Neural progenitor cell (in vitro differentiated cells): ENCODE data around the gene FLNA. TPM values are rescaled to one million over a fixed set of nuclear protein-coding genes. Genes with fewer than 3 reads are reported as not detected.

Experiments used
- DNase-seq: peaks from one replicate; pipeline ENCODE4 v3.0.0-alpha.2; 2016; ENCODE audit warnings: low spot score
- H2AFZ ChIP-seq: fragments of 200-600 bp; sonication (generic); replicated peaks from 2 replicates; pipeline ENCODE4 v1.6.1; 2016; ENCODE audit warnings: antibody characterized with exemption
- H3F3A ChIP-seq: fragments of 200-600 bp; sonication (generic); 2 replicates; pipeline ENCODE4 v1.6.1; 2016; ENCODE audit warnings: antibody characterized with exemption, low read depth
- H3K27ac ChIP-seq: fragments of 200-600 bp; sonication (generic); 2 replicates; pipeline ENCODE4 v1.5.1; 2016; ENCODE audit warnings: mild to moderate bottlenecking
- H3K27me3 ChIP-seq: fragments of 200-600 bp; sonication (generic); 2 replicates; pipeline ENCODE4 v1.6.1; 2016; ENCODE audit warnings: mild to moderate bottlenecking, moderate library complexity
- H3K36me3 ChIP-seq: fragments of 200-600 bp; sonication (generic); 2 replicates; pipeline ENCODE4 v1.5.1; 2016
- H3K4me1 ChIP-seq: fragments of 200-600 bp; sonication (generic); 2 replicates; pipeline ENCODE4 v1.6.1; 2016; ENCODE audit warnings: mixed run types
- H3K4me2 ChIP-seq: fragments of 200-600 bp; sonication (generic); 2 replicates; pipeline ENCODE4 v1.6.1; 2016
- H3K4me3 ChIP-seq: fragments of 200-600 bp; sonication (generic); 2 replicates; pipeline ENCODE4 v1.5.1; 2016
- H3K79me2 ChIP-seq: fragments of 200-600 bp; sonication (generic); 2 replicates; pipeline ENCODE4 v1.6.1; 2016; ENCODE audit warnings: low read depth
- H3K9ac ChIP-seq: fragments of 200-600 bp; sonication (generic); 2 replicates; pipeline ENCODE4 v1.6.1; 2016
- H3K9me3 ChIP-seq: fragments of 200-600 bp; sonication (generic); 2 replicates; pipeline ENCODE4 v1.5.1; 2016; ENCODE audit warnings: low read depth
- H4K20me1 ChIP-seq: fragments of 200-600 bp; sonication (generic); 2 replicates; pipeline ENCODE4 v1.6.1; 2016; ENCODE audit warnings: low read depth
- H3K27ac Mint-ChIP-seq: 3 replicates; pipeline ENCODE4 v1.8.0; 2021; ENCODE audit warnings: mixed read lengths
- H3K27me3 Mint-ChIP-seq: 2 replicates; pipeline ENCODE4 v1.8.0; 2022; ENCODE audit warnings: low read depth, mild to moderate bottlenecking, inconsistent platforms, moderate library complexity, mixed read lengths; ENCODE audit not compliant: insufficient read depth
- H3K36me3 Mint-ChIP-seq: 3 replicates; pipeline ENCODE4 v1.8.0; 2021; ENCODE audit warnings: mixed read lengths
- H3K4me1 Mint-ChIP-seq: 3 replicates; pipeline ENCODE4 v1.8.0; 2021; ENCODE audit warnings: mixed read lengths
- H3K4me3 Mint-ChIP-seq: 3 replicates; pipeline ENCODE4 v1.8.0; 2021; ENCODE audit warnings: mild to moderate bottlenecking, moderate library complexity, mixed read lengths
- H3K9me3 Mint-ChIP-seq: 3 replicates; pipeline ENCODE4 v1.8.0; 2020; ENCODE audit warnings: mixed read lengths
- EZH2 ChIP-seq: fragments of 200-600 bp; sonication (generic); IDR thresholded peaks from 2 replicates; pipeline ENCODE4 v1.6.1; 2017; ENCODE audit warnings: antibody characterized with exemption, mild to moderate bottlenecking, moderate library complexity
- EZH2phosphoT487 ChIP-seq: fragments of 200-600 bp; sonication (generic); IDR thresholded peaks from 2 replicates; pipeline ENCODE4 v1.6.1; 2017; ENCODE audit warnings: antibody characterized with exemption
- total RNA-seq: library from RNA; depleted of rRNA; stranded (reverse); fragments of >200 nt; gene quantifications from 2 replicates; pipeline ENCODE4 v1.2.3, GENCODE V29; 2015; ENCODE audit warnings: low replicate concordance
- TF ChIP-seq, protein P1 (sequence below): fragments of 200-600 bp; sonication (generic); IDR thresholded peaks from 2 replicates; pipeline ENCODE4 v1.5.1; 2017; ENCODE audit warnings: antibody characterized with exemption, mild to moderate bottlenecking

Gene FLNA
- total RNA-seq, 1 donor from 2014 or later: 189 TPM

- no peaks in the 10 kb centered on the region for H3K36me3 ChIP-seq
- H3K4me3 ChIP-seq: no peak overlapping the region
- H3K27me3 Mint-ChIP-seq: peaks cover 21% of the 10 kb centered on the region
- peaks cover 11% of the 10 kb centered on the region for H3K9me3 Mint-ChIP-seq
- H3K9ac ChIP-seq: no peak overlapping the region
- H3K27ac Mint-ChIP-seq: no peak overlapping the region
- peak overlapping the region; percentile 50 for H3K4me3 Mint-ChIP-seq
- peaks cover 58% of the 10 kb centered on the region for H3K79me2 ChIP-seq
- no peak overlapping the region for H3K4me2 ChIP-seq
- no peak for TF ChIP-seq EZH2
- TF ChIP-seq, protein P1, sequence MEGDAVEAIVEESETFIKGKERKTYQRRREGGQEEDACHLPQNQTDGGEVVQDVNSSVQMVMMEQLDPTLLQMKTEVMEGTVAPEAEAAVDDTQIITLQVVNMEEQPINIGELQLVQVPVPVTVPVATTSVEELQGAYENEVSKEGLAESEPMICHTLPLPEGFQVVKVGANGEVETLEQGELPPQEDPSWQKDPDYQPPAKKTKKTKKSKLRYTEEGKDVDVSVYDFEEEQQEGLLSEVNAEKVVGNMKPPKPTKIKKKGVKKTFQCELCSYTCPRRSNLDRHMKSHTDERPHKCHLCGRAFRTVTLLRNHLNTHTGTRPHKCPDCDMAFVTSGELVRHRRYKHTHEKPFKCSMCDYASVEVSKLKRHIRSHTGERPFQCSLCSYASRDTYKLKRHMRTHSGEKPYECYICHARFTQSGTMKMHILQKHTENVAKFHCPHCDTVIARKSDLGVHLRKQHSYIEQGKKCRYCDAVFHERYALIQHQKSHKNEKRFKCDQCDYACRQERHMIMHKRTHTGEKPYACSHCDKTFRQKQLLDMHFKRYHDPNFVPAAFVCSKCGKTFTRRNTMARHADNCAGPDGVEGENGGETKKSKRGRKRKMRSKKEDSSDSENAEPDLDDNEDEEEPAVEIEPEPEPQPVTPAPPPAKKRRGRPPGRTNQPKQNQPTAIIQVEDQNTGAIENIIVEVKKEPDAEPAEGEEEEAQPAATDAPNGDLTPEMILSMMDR: no peak
- no peak for TF ChIP-seq EZH2phosphoT487
- H3K27ac ChIP-seq: no peak overlapping the region
- H2AFZ ChIP-seq: no peak overlapping the region
- peaks cover 8% of the 10 kb centered on the region for H3K36me3 Mint-ChIP-seq
- H3K4me1 Mint-ChIP-seq: no peaks in the 10 kb centered on the region
- H3K4me1 ChIP-seq: no peaks in the 10 kb centered on the region
- no peaks in the 10 kb centered on the region for H3K27me3 ChIP-seq
- peaks cover 67% of the 10 kb centered on the region for H4K20me1 ChIP-seq
- H3F3A ChIP-seq: no peaks in the 10 kb centered on the region
- no peaks in the 10 kb centered on the region for H3K9me3 ChIP-seq
- no peak for DNase-seq
Observed at GRCh38 chrX:154366666-154367055, 7.8 kb downstream of the FLNA start.

- H3K9me3 Mint-ChIP-seq: peaks cover 11% of the 10 kb centered on the region
- Histone ChIP-seq H3K4me3 (no peak overlapping the region), H3K4me2 (no peak overlapping the region), H3F3A (no peaks in the 10 kb centered on the region), H3K36me3 (no peaks in the 10 kb centered on the region), H2AFZ (no peak overlapping the region), H4K20me1 (peaks cover 72% of the 10 kb centered on the region), H3K27me3 (no peaks in the 10 kb centered on the region), H3K9ac (no peak overlapping the region), H3K9me3 (no peaks in the 10 kb centered on the region), H3K27ac (no peak overlapping the region), H3K79me2 (peaks cover 57% of the 10 kb centered on the region), H3K4me1 (no peaks in the 10 kb centered on the region)
- no peak overlapping the region for H3K4me3 Mint-ChIP-seq
- no peak overlapping the region for H3K27ac Mint-ChIP-seq
- peaks cover 8% of the 10 kb centered on the region for H3K36me3 Mint-ChIP-seq
- H3K27me3 Mint-ChIP-seq: peaks cover 21% of the 10 kb centered on the region
- no peak for DNase-seq
- no peak for TF ChIP-seq EZH2phosphoT487
- no peak for TF ChIP-seq EZH2
- TF ChIP-seq, protein P1: no peak
- no peaks in the 10 kb centered on the region for H3K4me1 Mint-ChIP-seq
Observed at GRCh38 chrX:154365997-154366665, 8.3 kb downstream of the FLNA start.

- no peak overlapping the region for H3K9ac ChIP-seq
- TF ChIP-seq, protein P1: no peak
- TF ChIP-seq EZH2: no peak
- no peak overlapping the region for H2AFZ ChIP-seq
- H3K27me3 ChIP-seq: no peaks in the 10 kb centered on the region
- no peaks in the 10 kb centered on the region for H3K36me3 ChIP-seq
- no peak overlapping the region for H3K4me3 ChIP-seq
- Mint-ChIP-seq H3K4me1 (no peaks in the 10 kb centered on the region), H3K4me3 (no peak overlapping the region), H3K36me3 (peaks cover 8% of the 10 kb centered on the region), H3K9me3 (peaks cover 13% of the 10 kb centered on the region), H3K27me3 (peaks cover 19% of the 10 kb centered on the region), H3K27ac (no peak overlapping the region)
- DNase-seq: no peak
- H3K79me2 ChIP-seq: peaks cover 47% of the 10 kb centered on the region
- H3F3A ChIP-seq: no peaks in the 10 kb centered on the region
- H3K27ac ChIP-seq: no peak overlapping the region
- peaks cover 74% of the 10 kb centered on the region for H4K20me1 ChIP-seq
- no peaks in the 10 kb centered on the region for H3K9me3 ChIP-seq
- H3K4me1 ChIP-seq: no peaks in the 10 kb centered on the region
- no peak overlapping the region for H3K4me2 ChIP-seq
Observed at GRCh38 chrX:154365052-154365600, 9.3 kb downstream of the FLNA start.
